Activated CD4-positive, alpha-beta T cell treated with anti-CD3 and anti-CD28 coated beads, Interleukin-2, amount 10 ng/mL, durations not matched to agents 7 days and 5 days (primary cell): ENCODE measurements around the gene MBD1. TPM values are rescaled to one million over a fixed set of nuclear protein-coding genes. Genes with fewer than 3 reads are reported as not detected.

Source experiments
- CTCF ChIA-PET: fragments of 350-600 bp; sonication (Branson Sonifier 250); formaldehyde crosslinking; loops from one replicate; lab custom pipeline; 2021; ENCODE audit warnings: antibody characterized with exemption; lab: Charles Lee
- POLR2A ChIA-PET: fragments of 350-600 bp; sonication (Branson Sonifier 250); formaldehyde crosslinking; loops from one replicate; lab custom pipeline; 2021; ENCODE audit warnings: antibody characterized with exemption; lab: Charles Lee
- DNase-seq: peaks from one replicate; pipeline ENCODE4 v3.0.0-alpha.2; 2020
- H3K27ac Mint-ChIP-seq: one replicate; pipeline ENCODE4 v1.8.0; 2021; ENCODE audit warnings: mild to moderate bottlenecking, moderate library complexity, mixed read lengths
- H3K27me3 Mint-ChIP-seq: one replicate; pipeline ENCODE4 v1.8.0; 2021; ENCODE audit warnings: mixed read lengths
- H3K36me3 Mint-ChIP-seq: one replicate; pipeline ENCODE4 v1.8.0; 2021; ENCODE audit warnings: low read depth, mixed read lengths
- H3K4me1 Mint-ChIP-seq: one replicate; pipeline ENCODE4 v1.8.0; 2021; ENCODE audit warnings: mixed read lengths
- H3K4me3 Mint-ChIP-seq: one replicate; pipeline ENCODE4 v1.8.0; 2021; ENCODE audit warnings: mild to moderate bottlenecking, moderate library complexity, mixed read lengths
- H3K9me3 Mint-ChIP-seq: one replicate; pipeline ENCODE4 v1.8.0; 2021; ENCODE audit warnings: mixed read lengths
- total RNA-seq, 2 experiments: library from RNA; stranded (reverse); gene quantifications; one replicate each; pipeline ENCODE4 v1.2.3, GENCODE V29; 2021

MBD1 gene
- total RNA-seq, 2 experiments from 2014 or later = 91.6 to 96.2 TPM

DNA sequence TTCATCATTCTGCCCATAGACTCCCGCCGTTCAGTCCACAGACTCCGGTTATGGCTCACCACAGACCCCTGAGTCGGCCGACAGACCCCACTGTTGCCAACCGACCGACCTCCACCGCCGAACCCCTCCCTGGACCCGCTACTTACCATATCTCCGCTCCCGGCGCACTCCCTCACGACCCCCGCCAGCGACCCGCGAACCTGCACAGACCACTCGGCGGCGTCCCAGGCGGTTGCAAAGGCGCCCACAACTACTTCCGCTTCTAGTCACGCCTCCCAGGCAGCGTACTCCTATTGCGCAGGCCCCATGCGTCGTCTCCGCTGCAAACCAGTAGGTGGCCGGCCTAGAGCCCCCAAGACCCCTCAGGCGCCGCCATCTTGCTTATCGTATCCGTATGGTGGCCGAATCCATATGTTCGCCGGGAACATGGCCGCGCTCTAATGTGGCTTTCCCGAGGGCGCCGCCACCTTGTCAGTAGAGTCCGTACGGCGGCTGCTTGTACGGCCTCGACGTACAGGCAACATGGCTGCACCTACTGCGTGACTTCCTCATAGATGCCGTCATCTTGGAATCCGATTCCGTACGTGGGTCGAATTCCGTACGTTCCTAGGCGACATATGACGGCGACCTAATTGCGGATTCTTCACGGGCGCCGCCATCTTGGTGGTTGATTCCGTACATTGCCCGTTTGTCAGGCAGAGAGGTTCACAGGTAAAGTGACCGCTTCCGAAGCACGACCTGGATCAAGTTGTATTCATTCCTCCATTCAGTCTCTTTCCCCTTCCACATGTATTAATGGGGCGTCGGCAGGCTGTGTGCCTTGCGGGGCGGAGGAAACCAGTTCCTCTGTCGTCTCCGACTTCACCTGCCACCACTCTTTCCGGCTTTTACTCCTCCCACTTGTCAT is 6.4 kb upstream of the MBD1 start, which contains the start of gene CXXC1:
CXXC1 (minus strand) TSS at position 252 of the 907 bp plus-strand sequence; CDS start at position 149, 103 bp downstream.
- ChIA-PET POLR2A (no interaction called here), CTCF (no interaction called here)
- H3K36me3 Mint-ChIP-seq = peaks cover 39% of the 10 kb centered on the region
- H3K4me3 Mint-ChIP-seq = peak within 1 kb of the TSS; percentile 99
- no peaks in the 10 kb centered on the region for H3K27me3 Mint-ChIP-seq
- peak within 1 kb of the TSS; percentile 97 for H3K27ac Mint-ChIP-seq
- peak; percentile 97 for DNase-seq
- H3K9me3 Mint-ChIP-seq = no peaks in the 10 kb centered on the region
- peaks cover 37% of the 10 kb centered on the region for H3K4me1 Mint-ChIP-seq

DNA sequence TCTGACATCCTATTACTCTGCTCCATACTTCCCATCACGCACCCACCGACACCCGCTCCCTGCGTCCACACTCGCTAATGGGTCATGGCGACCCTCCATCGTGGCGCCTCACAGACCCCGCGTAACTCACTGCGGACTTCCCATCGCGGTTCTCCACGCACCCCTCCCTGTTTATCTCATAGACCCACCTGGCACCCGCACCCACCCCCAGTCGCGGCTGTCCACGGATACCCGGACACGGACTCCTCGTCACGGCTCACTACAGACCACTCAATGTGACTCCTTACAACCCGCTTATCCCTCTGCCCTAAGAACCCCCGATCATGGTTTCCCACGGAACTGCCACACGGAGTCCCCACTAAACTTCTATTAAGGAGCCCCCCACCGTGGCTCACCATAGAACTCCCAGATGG is 5.7 kb upstream of the MBD1 start:
- Mint-ChIP-seq H3K4me1 (peaks cover 44% of the 10 kb centered on the region), H3K27me3 (no peaks in the 10 kb centered on the region), H3K27ac (peak overlapping the region; percentile 97), H3K36me3 (peaks cover 44% of the 10 kb centered on the region), H3K9me3 (no peaks in the 10 kb centered on the region), H3K4me3 (peak overlapping the region; percentile 99)
- CTCF ChIA-PET = no interaction called here
- POLR2A ChIA-PET = no interaction called here
- DNase-seq = no peak

- H3K4me3 Mint-ChIP-seq = peak overlapping the region; percentile 99
- peaks cover 44% of the 10 kb centered on the region for H3K4me1 Mint-ChIP-seq
- CTCF ChIA-PET = no interaction called here
- no peaks in the 10 kb centered on the region for H3K27me3 Mint-ChIP-seq
- H3K36me3 Mint-ChIP-seq = peaks cover 44% of the 10 kb centered on the region
- no peak for DNase-seq
- no peaks in the 10 kb centered on the region for H3K9me3 Mint-ChIP-seq
- peak overlapping the region; percentile 97 for H3K27ac Mint-ChIP-seq
- POLR2A ChIA-PET = no interaction called here
Observed at GRCh38 chr18:50286391-50287027, 5.2 kb upstream of the MBD1 start.

- Mint-ChIP-seq H3K27ac (peak overlapping the region; percentile 22), H3K4me1 (peaks cover 45% of the 10 kb centered on the region), H3K4me3 (peak overlapping the region; percentile 99), H3K9me3 (no peaks in the 10 kb centered on the region), H3K36me3 (peaks cover 47% of the 10 kb centered on the region), H3K27me3 (no peaks in the 10 kb centered on the region)
- ChIA-PET CTCF (no interaction called here), POLR2A (no interaction called here)
- DNase-seq = no peak
Observed at GRCh38 chr18:50285631-50286321, 4.5 kb upstream of the MBD1 start.

GRCh38 chr18:50285071-50285470 is 3.7 kb upstream of the MBD1 start:
- POLR2A ChIA-PET = no interaction called here
- no peak overlapping the region for H3K4me3 Mint-ChIP-seq
- no peaks in the 10 kb centered on the region for H3K27me3 Mint-ChIP-seq
- no peak for DNase-seq
- peaks cover 52% of the 10 kb centered on the region for H3K4me1 Mint-ChIP-seq
- CTCF ChIA-PET = no interaction called here
- H3K36me3 Mint-ChIP-seq = peaks cover 52% of the 10 kb centered on the region
- no peak overlapping the region for H3K27ac Mint-ChIP-seq
- H3K9me3 Mint-ChIP-seq = no peaks in the 10 kb centered on the region

DNA sequence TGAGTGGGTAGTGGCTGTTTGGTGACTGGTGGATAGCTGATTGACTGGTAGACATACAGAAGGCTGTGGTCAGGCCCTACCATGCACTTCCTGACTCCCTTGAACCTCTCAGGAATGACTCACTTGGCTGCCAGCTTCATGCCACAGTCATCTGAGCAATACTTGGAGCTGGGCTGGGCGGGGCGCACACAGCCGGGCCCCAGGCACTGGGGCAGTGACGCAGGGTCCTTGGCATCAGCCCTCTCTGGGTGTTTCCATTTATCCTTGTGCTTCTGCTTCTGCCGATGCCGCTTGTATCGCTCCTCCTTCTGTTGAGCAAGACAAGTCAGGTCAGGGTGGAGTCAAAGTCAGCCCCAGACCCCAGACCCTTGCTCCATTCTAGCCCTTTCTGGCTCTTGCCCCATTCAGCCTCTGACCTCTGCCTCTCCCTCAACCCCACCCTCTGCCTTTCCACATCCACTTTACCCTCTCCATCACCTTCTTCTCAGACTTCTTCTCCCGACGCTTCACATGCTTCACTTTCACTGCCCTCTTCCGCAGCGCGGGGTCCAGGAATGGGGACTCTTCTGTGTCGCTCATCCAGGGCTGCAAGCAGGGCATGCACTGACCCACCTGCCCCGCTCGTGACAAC is 3.0 kb upstream of the MBD1 start:
- DNase-seq = no peak
- no peaks in the 10 kb centered on the region for H3K9me3 Mint-ChIP-seq
- peak overlapping the region; percentile 74 for H3K27ac Mint-ChIP-seq
- CTCF ChIA-PET = interaction anchor here (4.1 kb wide), 1 partner anchor 15 kb away, joined by 18 read pairs; no protein-coding TSS in a partner anchor
- H3K4me1 Mint-ChIP-seq = peaks cover 54% of the 10 kb centered on the region
- no peaks in the 10 kb centered on the region for H3K27me3 Mint-ChIP-seq
- H3K4me3 Mint-ChIP-seq = peak overlapping the region; percentile 5
- peaks cover 53% of the 10 kb centered on the region for H3K36me3 Mint-ChIP-seq
- POLR2A ChIA-PET = no interaction called here

DNA sequence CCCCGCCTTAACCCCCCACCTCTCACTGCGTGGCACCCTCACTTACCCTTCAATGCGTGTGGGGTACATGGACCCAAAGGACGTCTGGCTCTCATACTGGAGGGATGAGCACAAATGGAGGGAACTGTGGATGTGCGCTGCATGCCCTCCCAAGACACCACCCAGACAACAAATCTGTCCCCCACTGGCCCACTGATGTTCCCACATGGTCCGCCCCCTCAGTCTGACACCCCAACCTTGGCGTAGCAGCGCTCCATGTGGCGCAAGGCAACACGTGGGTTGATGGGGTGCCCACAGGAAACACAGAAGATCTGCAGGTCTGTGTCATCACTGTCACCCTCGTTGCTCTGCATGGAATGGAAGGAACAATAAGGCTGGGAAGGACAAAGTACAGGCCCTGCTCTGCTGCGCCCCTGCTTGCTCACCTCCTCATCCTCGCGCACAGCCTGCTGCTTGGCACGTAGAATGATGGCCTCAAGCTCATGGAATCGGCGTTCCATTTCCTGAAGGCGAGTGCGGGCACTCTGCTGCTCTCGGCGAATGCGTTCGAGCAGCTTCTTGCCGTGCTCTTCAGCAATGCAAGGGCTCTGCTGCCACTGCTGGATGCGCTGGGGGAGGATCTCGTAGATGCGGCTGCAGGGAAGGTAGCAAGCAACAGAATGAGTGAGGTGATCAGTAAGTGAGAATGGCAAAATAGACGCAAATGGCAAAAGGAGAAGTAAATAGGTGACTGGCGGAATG is 2.3 kb upstream of the MBD1 start:
- peak overlapping the region; percentile 71 for H3K27ac Mint-ChIP-seq
- ChIA-PET POLR2A (no interaction called here), CTCF (interaction anchor here (1.2 to 4.1 kb wide), 2 partner anchors 14 to 15 kb away, joined by 3 to 18 read pairs; no protein-coding TSS in a partner anchor)
- H3K27me3 Mint-ChIP-seq = no peaks in the 10 kb centered on the region
- H3K4me3 Mint-ChIP-seq = peak overlapping the region; percentile 42
- H3K36me3 Mint-ChIP-seq = peaks cover 59% of the 10 kb centered on the region
- H3K4me1 Mint-ChIP-seq = peaks cover 56% of the 10 kb centered on the region
- DNase-seq = no peak
- H3K9me3 Mint-ChIP-seq = no peaks in the 10 kb centered on the region

DNA sequence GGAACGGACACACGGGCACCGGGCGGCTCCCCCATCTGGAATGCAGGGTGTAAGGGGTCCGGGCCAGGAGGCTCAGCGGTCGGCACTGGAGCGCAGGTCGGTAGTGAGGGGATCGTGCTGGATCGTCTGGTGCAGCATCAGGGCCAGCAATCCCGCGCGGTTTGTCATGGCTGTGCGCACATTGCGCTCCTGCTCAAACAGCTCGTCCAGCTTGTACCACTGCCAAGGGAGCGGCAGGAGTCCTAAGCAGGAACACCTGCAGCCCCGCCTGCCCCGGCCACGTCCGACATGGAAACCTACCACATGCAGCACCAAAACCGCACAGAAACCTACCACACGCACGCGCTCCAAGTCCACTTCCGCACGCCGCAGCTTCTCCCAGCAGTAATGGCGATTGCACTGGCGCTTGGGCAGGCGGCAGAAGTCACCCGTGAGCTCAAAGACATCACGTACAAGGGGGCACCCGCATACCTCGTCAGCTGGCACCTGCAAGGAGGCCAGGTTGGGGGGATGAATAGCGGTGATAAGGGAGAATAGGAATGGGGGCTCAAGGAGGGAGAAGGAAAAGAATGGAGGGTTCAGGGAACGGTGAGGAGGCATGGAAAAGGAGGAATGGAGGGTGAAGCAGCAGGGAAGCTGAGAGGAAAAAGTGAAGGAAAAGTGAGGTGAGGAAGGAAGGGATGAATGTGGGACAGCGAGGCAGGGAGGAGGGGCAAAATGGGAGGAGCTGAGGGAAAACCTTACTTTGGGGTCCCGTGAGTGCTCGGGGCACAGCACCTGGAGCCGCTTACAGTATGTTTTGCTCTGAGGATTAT is 1.4 kb upstream of the MBD1 start:
- Mint-ChIP-seq H3K27me3 (no peaks in the 10 kb centered on the region), H3K4me3 (peak overlapping the region; percentile 97), H3K9me3 (no peaks in the 10 kb centered on the region), H3K27ac (peak overlapping the region; percentile 23), H3K4me1 (peaks cover 59% of the 10 kb centered on the region), H3K36me3 (peaks cover 61% of the 10 kb centered on the region)
- DNase-seq = no peak
- ChIA-PET POLR2A (no interaction called here), CTCF (interaction anchor here (1.2 to 4.1 kb wide), 3 partner anchors 14 to 75 kb away, joined by 3 to 18 read pairs (median 12); no protein-coding TSS in a partner anchor)

DNA sequence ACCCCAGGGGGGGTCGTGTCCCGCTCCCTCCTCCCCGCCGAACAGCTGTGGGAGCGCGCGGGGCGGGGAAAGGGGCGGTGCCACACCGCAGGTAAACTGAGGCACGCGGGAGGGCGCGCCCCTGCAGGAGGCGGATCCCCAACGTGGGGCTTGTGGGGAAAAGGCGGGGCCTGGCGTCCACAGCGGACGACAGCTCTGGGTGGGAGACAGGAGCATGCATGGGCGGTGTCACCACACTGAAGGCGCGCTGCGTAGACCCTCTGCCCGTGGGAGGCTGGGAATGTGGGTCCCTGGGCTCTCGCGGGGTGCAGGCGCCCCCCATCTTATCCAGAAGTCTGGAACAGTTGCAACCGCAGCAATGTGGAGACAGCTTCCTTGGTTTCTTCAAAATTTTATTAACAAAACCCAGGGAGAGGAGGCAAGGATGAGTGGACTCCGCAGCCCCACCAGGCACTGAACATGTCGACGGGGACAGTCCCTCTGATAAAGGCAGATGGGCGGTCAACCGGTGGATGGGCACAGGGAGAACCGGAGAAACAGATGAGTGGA is 723 bp upstream of the MBD1 start:
- no peaks in the 10 kb centered on the region for H3K9me3 Mint-ChIP-seq
- ChIA-PET POLR2A (interaction anchor here (0.6 to 0.8 kb wide), 2 partner anchors 17 to 74 kb away, joined by 3 to 5 read pairs; no protein-coding TSS in a partner anchor), CTCF (interaction anchor here (0.8 to 4.1 kb wide), 8 partner anchors 10 to 75 kb away, joined by 3 to 18 read pairs (median 3); partner anchors contain the start of gene CFAP53)
- H3K4me1 Mint-ChIP-seq = peaks cover 55% of the 10 kb centered on the region
- DNase-seq = no peak
- peak overlapping the region; percentile 97 for H3K4me3 Mint-ChIP-seq
- H3K27ac Mint-ChIP-seq = peak overlapping the region; percentile 95
- no peaks in the 10 kb centered on the region for H3K27me3 Mint-ChIP-seq
- H3K36me3 Mint-ChIP-seq = peaks cover 57% of the 10 kb centered on the region

DNA sequence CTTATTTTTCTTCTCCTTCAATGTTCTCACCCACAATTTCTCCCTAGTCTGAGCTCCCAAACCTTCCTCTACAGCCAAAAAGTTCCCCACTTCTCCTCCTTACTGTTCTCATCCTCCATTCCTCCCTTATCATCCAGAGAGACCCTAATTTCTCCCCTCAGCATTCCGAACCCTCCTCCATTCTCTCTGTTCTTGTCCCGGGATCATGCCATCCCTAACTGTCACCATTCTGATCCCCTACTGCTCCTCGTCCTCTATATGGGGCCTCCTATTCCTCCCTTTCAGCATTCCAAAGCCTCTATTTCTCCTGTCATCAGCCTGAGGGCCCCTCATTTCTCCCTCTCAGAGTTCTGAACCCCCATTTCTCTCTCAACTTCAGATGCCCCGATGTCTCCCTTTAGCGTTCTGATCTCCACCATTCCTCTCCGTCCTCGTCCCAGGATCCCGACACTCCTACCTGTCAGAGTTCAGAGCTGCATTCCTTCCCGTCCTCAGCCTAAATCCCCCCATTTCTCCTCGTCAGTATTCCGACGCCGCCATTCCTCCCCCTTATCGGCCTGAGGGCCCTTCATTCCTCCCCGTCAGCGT is 522 bp downstream of the MBD1 start:
- DNase-seq = no peak
- ChIA-PET POLR2A (interaction anchor here (0.6 to 0.8 kb wide), 2 partner anchors 76 to 471 kb away, joined by 3 to 5 read pairs; no protein-coding TSS in a partner anchor), CTCF (interaction anchor here (0.6 to 4.1 kb wide), 7 partner anchors 12 to 76 kb away, joined by 3 to 18 read pairs (median 4); partner anchors contain the start of gene CFAP53)
- peaks cover 45% of the 10 kb centered on the region for H3K4me1 Mint-ChIP-seq
- H3K27ac Mint-ChIP-seq = peak overlapping the region; percentile 95
- no peaks in the 10 kb centered on the region for H3K27me3 Mint-ChIP-seq
- H3K36me3 Mint-ChIP-seq = peaks cover 61% of the 10 kb centered on the region
- peak overlapping the region; percentile 97 for H3K4me3 Mint-ChIP-seq
- H3K9me3 Mint-ChIP-seq = no peaks in the 10 kb centered on the region
